G401 (cell line): ENCODE results near the gene ARHGAP26. TPM values are rescaled to one million over a fixed set of nuclear protein-coding genes. Genes with fewer than 3 reads are reported as not detected.
"Not testable (repeated sequence)": the region's sequence is repeated elsewhere in the genome, so short reads cannot be mapped to it uniquely, and the experiment has no call there.

Experiments
- DNase-seq: peaks from one replicate; pipeline ENCODE4 v3.0.0-alpha.2; 2015; ENCODE audit warnings: low spot score
- in situ Hi-C: cut with HindIII; loops from 2 replicates; pipeline ENCODE4 v1.10.0; 2016; ENCODE audit warnings: low sequenced_read_pairs, mixed read lengths
- total RNA-seq: library from RNA; depleted of rRNA; stranded (reverse); fragments of >200 nt; shearing (Covaris generic); gene quantifications from 2 replicates; pipeline ENCODE4 v1.2.3, GENCODE V29; 2014

ARHGAP26 gene
- total RNA-seq, 1 experiment from 2014 or later, result not detected

- DNase-seq, result no peak
Observed at GRCh38 chr5:142958944-142959682, 188.9 kb downstream of the ARHGAP26 start.

GRCh38 chr5:142959683-142960657 is 189.8 kb downstream of the ARHGAP26 start:
- in situ Hi-C loops, result no loop called here
- DNase-seq, result no peak

More at GRCh38 chr5:142958944-142959682, 188.9 kb downstream of the ARHGAP26 start:
- in situ Hi-C loops, result no loop called here

- in situ Hi-C loops, result no loop called here
- no peak for DNase-seq
Observed at GRCh38 chr5:142961440-142962173, 191.4 kb downstream of the ARHGAP26 start.

- in situ Hi-C loops, result no loop called here
- DNase-seq, result no peak
Observed at GRCh38 chr5:142962174-142962533, 192.0 kb downstream of the ARHGAP26 start.

DNA sequence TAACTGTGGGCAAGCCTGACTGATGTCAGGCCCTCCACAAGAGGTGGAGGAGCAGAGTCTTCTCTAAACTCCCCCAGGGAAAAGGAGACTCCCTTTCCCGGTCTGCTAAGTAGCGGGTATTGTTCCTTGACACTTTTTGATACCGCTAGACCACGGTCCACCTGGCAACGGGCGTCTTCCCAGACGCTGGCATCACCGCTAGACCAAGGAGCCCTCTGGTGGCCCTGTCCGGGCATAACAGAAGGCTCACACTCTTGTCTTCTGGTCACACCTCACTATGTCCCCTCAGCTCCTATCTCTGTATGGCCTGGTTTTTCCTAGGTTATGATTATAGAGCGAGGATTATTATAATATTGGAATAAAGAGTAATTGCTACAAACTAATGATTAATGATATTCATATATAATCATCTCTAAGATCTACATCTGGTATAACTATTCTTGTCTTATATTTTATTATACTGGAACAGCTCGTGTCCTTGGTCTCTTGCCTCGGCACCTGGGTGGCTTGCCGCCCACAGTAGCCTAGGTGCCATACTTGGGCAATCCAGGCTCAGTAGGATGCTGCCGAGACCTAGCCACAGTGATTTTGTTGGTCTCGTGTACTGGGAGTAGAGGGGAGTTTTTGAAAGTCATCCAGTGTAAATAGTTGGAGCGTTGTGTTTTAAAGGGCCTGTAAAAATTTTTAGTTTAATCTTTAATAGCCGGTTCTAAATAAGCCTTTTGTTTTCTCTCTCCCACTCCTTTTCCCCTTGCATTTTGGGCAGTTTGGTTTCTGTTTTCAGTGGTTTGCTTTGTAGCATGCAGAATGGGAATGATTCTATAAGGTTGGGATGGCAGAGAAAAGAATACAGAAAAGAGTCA is 195.3 kb downstream of the ARHGAP26 start:
- in situ Hi-C loops, result not testable (repeated sequence)
- DNase-seq, result peak; percentile 30

GRCh38 chr5:142966121-142966420 is 195.9 kb downstream of the ARHGAP26 start:
- DNase-seq, result no peak
- in situ Hi-C loops, result no loop called here

DNA sequence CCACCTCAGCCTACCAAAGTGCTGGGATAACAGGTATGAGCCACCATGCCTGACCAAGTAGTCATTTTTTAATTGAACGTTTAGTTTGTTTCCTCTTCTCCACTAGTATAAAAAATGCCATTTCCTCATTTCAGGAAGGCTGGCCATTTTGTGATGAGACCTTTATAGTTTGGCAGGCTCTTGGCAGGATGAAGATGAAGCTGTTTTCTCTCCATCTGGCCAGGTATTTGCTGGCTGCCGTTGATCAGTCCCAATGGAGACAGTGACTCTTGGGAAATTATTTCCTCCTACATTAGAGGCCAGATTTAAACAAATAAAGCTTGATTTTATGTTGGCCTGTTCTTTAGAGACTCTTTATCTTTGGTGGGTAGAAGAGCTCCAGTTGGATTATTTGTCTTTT is 199.0 kb downstream of the ARHGAP26 start:
- DNase-seq, result peak; percentile 73

DNA sequence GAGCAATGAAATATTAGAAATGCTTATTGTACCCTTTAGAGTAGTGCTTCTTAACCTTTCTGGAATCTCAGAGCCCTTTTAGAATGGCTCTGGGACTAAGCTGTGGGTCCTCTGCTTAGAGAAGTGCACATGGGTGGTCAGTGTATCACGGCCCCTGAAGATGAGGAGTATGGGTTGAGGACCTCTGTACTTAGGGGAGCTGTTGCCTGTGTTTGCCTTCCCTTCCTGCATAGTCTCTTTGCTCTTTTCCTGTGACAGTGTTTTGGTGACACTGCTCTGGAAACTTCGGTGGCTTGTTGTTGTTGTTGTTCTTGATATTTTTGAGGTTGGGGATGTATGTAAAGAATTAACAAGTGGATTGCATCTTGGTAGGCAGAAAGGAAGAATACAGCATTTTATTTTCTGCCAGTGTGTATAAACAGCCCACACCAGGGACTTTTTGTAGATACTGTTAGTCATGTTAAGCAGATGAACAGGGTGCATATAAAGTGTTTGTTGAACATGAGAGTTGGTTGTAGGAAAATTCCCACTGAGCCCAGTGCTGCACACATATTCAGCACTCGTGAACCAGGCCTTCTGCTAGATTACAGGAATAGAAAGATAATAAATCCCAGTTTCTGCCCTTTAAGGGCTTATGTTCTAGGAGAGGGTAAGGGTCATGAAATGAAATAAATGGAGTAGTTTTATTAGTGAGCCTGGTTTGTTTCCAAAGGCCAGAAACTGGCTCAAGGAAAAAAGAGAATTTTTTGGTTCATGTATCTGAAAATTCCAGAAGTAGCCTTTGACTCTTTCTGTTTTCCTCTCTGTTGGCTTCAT is 199.7 kb downstream of the ARHGAP26 start:
- DNase-seq, result no peak
- in situ Hi-C loops, result no loop called here

More for the DNA sequence above, 199.0 kb downstream of the ARHGAP26 start:
- in situ Hi-C loops, result no loop called here

GRCh38 chr5:142970440-142971030 is 200.4 kb downstream of the ARHGAP26 start:
- DNase-seq, result no peak
- in situ Hi-C loops, result no loop called here

- in situ Hi-C loops, result no loop called here
- DNase-seq, result no peak
Observed at GRCh38 chr5:142971303-142972013, 201.3 kb downstream of the ARHGAP26 start.

- in situ Hi-C loops, result no loop called here
- no peak for DNase-seq
Observed at GRCh38 chr5:142972064-142972570, 201.9 kb downstream of the ARHGAP26 start.

GRCh38 chr5:142973932-142974331 is 203.8 kb downstream of the ARHGAP26 start:
- DNase-seq, result no peak
- in situ Hi-C loops, result no loop called here

DNA sequence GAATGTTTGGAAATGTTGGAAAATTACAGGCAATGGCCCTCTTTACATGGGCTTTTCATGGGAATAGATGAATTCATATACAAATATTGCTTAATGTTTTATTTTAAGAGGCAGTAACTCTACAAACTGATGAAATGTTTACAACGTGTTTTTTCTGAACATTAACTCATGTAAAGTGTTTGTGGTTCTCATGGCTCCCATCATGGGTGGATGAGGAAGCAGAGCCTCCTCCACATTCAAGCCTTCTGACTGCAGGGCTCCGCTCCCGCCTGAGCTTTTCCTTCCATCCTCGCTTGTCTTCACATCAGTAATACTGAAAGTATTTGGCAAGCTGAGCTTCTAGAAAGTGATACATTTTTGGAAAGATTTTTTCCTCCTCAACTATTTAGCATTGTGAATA is 204.2 kb downstream of the ARHGAP26 start:
- DNase-seq, result no peak
- in situ Hi-C loops, result no loop called here

DNA sequence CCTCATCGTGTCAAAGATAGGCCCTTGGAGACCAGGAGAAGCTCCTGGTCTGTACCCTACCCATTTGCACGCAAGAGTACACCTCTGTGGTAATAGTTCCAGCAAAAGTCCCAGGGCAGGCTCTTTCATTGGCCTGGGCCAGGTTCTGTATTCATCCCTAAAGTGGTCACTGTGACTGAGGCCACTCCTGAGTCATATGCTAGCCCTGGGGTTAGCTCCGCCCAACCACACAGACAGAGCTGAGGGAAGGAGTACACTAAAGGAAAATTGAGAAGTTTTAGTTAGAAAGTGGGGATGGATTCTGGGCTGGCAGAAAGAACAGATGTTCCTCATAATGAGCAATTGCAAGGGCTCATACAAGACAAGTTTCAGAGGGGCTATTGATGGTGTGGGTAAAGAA is 206.7 kb downstream of the ARHGAP26 start:
- in situ Hi-C loops, result no loop called here
- no peak for DNase-seq

DNA sequence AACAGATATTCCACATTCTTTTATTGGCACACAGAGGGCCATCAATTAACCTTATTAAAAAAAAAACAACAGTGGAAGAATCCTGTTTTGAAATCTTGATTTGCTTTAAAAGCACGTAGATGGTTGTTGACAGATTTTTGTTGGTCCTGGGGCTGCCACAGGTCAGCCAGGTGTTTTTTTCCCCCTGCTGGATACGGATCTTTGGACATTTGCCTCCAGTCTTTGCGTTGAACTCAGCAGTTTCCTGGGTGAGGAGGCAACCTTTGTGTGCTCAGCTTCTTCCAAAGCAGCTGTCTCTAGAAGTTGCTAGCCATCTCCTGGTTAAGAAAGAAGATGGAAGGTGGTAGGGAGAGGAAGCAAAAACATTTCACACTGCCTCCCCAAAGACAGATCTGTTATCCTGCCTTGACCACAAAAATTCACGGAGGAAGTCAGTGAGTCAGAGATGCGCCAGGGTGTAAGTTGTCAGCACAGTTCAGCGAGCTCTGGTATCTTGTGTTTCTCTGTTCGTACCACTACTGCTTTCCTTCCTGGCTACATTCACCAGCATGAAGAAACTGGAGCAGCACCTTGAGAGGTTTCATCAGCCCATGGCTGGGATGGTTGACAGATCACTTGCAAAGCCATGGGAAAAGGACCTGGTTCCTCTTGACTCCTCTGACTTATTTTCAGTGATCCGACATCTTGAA is 207.3 kb downstream of the ARHGAP26 start:
- in situ Hi-C loops, result no loop called here

DNA sequence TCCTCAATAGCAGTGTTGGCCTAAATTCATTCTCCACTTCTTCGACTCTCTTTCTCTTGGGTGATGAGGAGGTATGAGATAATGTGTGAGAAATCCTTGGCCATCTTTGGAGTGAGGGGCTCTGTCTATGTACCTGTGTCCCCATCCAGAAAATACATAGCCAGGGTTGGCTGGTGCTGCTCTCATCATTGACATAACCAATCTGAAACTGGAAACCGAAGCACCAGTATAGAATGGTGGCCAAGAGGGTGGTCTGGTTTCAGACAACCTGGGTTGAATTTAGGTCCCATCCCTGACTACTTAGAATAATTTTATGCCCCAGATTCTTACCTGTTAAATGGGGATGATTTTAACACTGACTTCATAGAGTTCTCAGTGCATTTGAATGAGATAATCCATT is 208.1 kb downstream of the ARHGAP26 start:
- DNase-seq, result no peak
- in situ Hi-C loops, result no loop called here

More for the DNA sequence above, 207.3 kb downstream of the ARHGAP26 start:
- no peak for DNase-seq
